Stimulated activated CD4-positive, alpha-beta T cell treated with anti-CD3 and anti-CD28 coated beads, Interleukin-4, amount 100 ng/mL, for 24 hours (primary cell): ENCODE results near the gene ARHGEF18.

Source experiments
- DNase-seq: peaks from one replicate; pipeline ENCODE4 v3.0.0-alpha.2; 2020

The ARHGEF18 gene

DNA sequence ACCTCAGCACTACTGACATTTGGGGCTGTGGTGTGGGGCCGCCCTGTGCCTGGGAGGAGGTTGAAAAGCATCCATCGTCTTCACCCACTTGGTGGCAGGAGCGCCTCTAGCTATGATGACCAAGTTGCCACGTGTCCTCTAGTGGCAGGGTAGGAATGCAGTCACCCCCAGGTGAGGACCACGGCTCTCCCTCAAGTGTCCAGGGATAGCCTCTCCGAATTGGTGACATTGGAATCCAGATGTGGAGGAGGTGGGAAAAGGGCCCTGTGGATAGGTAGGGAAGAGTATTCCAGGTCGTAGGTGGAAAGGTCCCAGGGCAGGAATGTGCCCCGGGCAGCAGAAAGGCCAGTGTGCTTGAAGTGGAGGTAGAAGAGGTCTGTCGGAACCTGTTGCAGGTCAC is 37.6 kb downstream of the ARHGEF18 start:
- no peak for DNase-seq

DNA sequence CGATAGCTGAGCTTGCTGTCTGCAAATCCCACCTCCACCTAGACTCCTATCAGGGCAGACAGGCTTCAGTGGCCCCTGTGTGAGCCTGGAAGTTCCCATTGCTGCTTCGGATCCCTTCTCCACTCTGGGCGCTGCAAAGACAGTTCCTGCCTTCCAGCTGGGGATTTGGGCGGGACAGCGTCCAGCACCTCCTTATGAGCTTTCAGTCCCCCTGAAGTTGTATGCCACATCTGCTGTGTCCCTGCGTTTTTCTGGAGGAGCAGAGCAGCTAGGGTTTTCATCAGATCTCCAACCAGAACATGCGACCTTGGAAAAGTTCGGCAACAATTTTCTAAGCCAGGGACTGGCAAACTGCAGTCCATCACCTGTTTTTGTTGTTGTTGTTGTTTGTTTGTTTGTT is 38.0 kb downstream of the ARHGEF18 start:
- no peak for DNase-seq

DNA sequence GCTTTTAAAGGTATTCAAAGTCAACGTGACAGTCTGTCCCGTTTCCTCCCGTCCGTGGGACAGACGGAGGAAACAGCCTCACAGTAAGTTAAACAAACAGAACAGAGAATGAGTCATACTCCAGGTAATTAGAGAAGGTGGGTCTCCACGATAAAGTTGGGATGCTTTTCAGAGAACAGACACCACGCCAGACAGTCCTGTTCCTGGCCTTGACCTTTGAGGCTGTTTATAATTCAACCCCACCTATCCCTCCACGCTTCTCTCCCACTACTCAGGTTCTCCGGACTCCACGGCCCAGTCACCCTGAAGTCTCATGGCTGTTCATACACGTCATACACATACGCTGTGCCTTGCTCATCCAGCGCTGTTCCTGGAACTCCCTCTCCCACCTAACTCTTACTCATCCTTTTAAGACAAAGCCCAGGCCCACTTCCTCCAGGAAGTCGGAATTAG is 42.5 kb downstream of the ARHGEF18 start:
- DNase-seq: no peak

DNA sequence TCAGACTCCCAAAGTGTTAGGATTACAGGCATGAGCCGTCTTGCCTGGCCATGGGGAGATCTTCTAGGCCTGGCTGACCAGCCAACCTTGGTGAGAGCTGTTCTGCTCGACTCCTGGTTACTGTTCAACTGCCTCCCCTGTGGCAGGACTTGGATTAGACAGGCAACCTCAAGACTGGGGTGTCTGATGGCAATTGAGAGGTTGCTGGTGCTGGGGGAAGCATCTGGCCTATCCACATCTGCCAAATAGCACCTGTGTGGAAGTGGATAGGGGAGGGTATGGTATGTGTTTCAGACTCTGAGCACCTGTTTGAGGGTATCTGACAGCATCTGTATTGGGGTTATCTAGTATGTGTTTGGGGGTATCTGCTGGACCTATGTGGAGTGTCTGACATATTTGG is 44.7 kb downstream of the ARHGEF18 start:
- DNase-seq: no peak

DNA sequence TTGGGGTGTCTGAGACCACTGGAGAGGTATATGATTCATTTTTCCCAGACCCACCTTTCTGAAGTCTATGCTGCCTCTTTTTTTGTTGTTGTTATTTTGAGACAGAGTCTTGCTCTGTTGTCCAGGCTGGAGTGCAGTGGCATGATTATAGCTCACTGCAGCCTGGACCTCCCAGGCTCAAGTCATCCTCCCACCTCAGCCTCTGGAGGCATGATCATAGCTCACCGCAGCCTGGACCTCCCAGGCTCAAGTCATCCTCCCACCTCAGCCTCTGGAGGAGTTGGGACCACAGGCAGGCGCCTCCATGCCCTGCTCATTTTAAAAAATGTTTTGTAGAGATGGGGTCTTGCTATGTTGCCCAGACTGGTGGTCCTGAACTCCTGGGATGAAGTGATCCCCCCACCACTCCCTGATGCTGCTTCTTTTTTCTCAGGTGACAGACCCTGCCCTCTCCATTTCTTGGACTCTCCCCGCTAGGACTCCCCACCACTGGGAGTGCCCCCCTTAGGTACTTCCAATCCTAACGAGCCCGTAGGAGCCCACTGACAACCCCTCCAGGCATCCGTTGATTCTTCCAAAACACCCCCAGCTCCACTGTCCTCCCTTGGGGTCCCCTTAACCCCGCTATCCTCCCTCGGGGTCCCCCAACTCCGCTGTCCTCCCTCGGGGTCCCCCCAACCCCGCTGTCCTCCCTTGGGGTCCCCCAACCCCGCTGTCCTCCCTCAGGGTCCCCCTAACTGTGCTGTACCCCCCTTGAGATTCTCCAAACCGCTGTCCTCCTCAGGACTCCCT is 45.4 kb downstream of the ARHGEF18 start:
- no peak for DNase-seq

DNA sequence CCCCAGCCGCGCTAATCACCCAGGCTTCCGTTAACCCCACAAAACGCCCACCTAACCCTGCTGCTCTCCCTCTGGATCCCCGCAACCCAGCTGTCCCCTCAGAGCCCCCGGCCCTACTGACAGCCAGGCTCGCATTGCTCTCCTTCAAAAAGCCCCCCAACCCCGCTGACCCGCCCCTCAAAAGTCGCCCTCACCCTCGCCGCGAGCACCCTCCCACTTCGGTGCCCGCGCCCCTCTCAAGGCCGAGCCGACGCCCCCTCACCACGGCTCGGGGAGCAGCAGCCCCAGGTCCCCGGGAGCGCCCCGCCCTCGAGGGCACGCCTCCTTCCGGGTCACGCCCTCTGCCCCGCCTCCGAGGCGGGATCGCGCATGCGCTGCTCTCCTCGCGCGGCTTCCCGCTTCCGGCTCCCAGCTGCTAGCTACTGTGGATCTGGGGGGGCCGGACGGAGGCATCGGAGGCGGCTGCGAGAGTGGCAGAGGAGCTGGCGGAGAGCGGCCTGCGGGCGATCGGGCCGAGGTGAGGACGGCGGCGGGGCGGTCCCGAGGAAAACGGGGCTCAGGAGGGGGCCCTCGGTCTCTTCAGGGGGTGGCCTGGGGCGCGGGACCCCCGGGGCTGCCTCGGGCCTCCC is 46.1 kb downstream of the ARHGEF18 start:
- DNase-seq: peak; percentile 88

DNA sequence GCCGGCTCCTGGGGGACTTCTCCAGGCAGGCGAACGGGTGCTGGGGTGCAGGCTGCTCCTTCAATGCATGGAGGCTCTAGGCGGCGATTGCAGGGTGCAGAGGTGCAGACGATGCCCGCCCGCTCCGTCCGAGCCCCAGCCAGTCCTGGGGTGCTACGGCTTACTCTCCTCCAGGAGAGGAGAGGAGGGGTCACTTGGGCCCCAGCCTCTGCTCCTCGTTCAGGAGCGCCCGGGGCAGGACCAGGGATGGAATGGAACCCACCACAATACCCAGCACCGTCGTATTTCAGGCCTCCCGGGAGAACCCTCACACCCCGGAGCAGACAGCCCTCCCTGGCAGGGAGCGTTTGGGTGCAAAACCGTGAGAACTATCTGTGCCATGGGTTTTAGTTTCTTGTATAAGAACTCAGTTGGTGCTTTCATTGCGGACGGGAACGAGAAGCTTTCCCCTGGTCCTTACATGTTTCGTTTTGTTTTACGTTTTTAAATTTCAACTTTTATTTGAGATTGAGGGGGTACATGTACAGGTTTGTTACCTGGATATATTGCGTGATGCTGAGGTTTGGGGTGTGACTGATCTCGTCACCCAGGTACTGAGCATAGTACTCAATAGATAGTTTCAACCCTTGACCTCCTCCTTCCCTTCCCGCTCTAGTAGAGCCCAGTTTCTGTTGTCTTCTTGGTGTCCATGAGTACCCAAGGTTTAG is 46.8 kb downstream of the ARHGEF18 start:
- DNase-seq: no peak

DNA sequence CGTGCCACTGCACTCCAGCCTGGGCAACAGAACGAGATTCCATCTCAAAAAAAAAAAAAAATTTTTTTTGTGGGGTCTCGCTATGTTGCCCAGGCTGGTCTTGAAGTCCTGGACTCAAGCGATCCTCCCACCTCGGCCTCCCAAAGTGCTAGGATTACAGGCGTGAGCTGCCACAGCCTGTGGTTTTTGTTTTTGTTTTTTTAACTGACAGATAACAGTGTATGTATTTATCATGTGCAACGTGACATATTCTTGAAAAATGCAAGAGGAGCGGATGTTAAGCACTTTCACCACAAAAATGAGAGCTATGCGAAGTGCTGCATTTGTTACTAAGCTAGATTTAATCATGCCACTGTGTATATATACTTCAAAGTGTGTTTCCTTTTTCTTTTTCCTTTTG is 49.0 kb downstream of the ARHGEF18 start:
- DNase-seq: no peak
